AG08395 (cell line): ENCODE results near the gene NFKBIE.

Source experiments
- DNase-seq: peaks from one replicate; pipeline ENCODE4 v3.0.0; 2012; ENCODE audit warnings: mixed read lengths, low spot score

Gene NFKBIE

GRCh38 chr6:44226368-44227147 is 38.8 kb downstream of the NFKBIE start:
- no peak for DNase-seq

GRCh38 chr6:44225579-44226325 is 39.6 kb downstream of the NFKBIE start:
- DNase-seq = no peak

DNA sequence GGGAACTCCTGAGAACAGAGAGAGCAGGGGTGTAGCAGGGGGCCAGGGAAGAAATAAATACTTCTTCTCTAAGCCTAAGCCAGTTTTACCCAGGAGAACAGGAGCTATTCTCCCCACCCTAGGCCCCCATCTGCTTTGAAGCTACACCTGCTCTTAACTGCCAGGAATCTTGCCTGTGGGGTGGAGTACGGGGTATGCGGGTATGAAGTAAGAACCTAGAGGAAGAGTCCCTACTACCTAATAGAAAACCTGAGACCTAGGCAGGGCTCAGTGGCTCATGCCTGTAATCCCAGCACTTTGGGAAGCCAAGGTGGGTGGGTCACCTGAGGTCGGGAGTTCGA is 40.4 kb downstream of the NFKBIE start:
- DNase-seq = no peak

DNA sequence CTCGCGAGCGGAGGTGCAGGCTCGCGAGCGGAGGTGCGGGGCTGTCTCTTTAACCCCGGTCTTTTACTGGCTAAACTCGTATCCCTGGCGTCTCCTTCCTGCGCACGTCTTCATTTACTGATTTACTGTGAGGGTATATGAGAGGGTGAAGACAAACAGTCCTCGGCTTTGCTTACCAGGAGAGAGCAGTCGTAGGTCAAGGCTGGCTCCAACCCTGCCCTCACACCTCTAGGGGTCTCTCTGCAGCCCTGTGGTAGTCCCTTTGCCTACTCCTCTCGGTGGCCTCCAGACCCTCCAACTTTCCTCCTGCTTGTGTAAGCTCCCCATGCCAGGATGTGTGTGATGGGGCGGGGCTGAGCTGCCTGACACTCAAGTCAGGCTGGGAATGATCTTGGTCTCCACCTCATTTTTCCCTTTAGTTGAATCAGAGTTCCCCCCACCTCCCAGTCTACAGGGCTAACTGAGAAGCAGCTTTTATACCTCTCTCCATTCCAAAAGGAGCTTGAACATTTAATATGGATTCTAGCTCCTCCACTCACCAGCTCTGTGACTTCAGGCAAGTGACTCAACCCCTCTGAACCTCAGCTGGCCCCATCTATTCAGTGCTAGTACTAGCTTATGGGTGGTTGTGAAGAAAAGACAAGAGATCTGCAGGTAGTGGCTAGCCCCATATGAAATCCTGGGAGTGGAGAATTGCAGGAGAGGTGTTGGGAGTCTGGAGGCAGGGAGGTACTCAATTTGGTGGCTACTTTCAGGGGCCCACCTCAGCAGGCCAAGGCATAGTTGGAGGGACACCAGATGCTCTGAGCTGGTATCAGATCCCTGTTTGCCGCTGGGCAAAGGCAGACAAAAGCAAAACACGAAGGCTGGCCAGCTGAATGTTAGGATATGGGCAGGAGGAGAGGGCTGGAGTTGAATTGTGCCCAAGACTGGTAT is 41.1 kb downstream of the NFKBIE start:
- DNase-seq = no peak

DNA sequence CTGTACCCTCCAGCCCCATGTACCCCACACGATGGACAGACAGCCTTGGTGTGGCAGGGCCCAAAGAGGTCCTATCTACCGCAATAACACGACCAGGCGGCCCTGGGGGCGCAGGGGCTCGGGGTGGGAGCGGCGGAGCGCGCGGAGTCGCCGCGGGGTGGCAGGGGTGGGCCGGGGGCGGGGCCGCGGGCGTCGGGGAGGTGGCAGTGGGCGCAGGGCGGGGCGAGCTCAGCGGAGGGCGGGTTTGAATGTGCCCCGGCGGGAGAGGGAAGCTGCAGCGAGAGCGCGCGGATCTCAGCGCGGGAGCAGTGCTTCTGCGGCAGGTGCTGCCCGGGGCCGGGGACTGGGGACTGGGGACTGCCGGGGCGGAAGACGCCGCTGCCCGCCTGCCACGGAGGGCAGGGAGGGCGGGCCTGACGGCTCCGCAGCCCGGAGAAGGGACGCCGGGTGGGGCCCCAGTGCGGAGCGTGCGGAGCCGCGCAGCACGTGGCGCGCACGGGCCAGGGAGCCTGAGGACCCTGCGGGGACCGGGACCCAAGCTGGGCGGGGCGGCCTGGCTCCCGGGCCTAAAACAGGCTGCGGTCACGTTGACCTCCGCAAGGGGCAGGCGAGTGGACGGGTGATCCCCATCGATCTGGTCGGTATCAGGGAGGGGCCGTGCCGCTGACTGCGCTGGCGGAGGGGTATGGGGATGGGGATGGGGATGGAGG is 41.9 kb downstream of the NFKBIE start, which contains the start of gene SLC29A1:
SLC29A1 (plus strand) TSS at position 277 of the 710 bp plus-strand sequence. CDS start 3,719 bp downstream, outside the sequence.
- peak; percentile 83 for DNase-seq

- no peak for DNase-seq
These were observed 42.6 kb downstream of the NFKBIE start for GRCh38 chr6:44222486-44223318.

GRCh38 chr6:44221961-44222335 is 43.4 kb downstream of the NFKBIE start:
- DNase-seq = no peak

DNA sequence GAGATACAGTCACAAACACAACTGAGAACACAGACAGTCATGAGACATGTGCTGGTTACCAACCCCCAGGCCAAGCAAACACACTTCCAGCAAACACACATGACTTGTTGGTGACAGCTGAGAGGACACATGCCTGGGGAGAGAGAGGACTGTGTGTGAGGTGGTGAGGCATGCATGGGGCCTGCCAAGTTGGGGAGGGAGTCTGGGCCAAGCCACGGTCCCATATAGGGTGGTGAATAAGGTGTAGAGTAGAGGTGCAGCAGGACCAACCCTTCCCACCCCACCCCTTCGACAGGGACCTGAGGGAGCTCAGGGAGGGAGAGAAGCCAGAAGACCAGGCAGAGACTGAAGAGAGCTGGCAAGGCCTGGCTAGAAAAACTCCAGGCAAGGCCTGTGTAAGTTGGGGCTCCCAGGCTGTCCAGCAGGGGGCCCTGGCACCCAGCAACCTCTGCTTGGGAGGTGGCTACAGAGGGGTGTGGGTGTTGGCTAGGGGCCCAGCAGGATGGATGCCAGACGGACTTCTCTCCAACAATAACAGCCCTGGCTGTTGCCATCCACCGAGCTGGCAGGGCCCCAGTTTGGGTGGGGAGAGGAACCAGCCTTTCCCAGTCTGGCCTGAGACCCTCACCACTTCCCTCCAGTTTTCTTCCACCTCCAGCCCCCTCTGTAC is 43.9 kb downstream of the NFKBIE start:
- DNase-seq = peak; percentile 75

- no peak for DNase-seq
These were observed 44.4 kb downstream of the NFKBIE start for GRCh38 chr6:44220913-44221290.

DNA sequence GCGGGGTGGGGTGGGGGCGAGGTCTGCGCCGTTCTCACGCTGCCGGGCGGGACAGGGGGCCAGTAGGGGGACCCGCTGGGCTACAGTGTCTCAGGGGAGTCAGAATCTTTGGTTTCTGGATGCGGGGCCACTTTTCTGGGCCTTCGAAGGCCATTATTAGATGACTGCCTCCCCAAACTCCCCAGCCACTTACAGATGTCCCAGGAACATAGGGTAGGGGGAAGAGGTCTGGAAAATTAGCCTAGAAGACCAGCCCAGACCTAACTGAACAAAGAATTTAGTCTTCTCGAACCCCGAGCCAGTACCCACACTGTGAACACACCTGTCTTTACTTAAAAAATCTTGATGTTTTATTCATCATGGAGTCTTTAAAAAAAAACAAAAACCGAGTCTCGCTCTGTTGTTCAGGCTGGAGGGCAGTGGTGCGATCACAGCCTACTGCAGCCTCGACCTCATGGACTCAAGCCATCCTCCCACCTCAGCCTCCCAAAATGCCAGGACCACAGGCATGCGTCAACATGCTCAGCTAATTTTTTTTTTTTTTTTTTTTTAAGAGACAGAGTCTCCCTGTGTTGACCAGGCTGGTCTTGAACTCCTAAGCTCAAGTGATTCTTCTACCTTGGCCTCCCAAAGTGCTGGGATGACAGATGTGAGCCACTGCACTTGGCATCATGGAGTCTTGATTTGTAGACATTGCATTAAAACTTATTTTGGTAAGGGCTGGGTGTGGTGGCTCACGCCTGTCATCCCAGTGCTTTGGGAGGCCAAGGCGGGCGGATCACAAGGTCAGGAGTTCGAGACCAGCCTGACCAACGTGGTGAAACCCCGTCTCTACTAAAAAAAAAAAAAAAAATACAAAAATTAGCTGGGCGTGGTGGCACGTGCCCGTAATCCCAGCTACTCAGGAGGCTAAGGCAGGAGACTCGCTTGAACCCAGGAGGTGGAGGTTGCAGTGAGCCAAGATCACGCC is 45.3 kb downstream of the NFKBIE start:
- DNase-seq = no peak

- peak; percentile 41 for DNase-seq
These were observed 46.1 kb downstream of the NFKBIE start for GRCh38 chr6:44219053-44219814.

GRCh38 chr6:44217332-44218143 is 47.8 kb downstream of the NFKBIE start:
- no peak for DNase-seq

DNA sequence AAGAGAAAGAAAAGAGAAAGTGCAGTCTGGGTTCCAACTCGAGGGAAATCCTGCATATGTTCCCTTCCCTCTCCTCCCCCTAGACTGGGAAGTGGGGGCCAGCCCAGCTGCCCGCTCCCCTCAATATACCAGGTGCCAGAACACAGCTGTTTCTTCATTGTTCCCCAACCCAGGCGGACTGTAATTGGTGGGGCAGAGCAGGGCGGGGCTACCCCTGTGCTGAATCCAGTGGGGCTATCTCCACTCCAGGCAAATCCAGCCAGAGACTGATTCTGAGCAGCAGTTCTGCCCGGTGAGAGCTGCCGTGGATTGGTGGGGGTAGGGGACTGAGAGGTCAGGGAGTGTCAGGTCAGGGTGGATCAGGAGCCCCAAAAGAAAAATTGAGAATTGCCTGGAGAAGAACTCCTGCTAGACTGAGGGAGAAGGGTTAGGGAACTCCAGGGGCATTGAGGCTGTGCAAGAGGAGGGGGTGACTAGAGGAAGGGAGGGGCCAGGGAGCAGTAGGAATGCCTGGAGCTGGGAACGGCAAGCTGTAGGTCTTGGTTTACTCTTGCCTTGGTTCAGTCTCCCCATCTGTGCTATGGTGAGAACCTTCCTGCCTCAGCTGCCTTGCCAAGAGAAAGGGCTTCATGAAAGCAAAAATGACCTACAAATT is 48.5 kb downstream of the NFKBIE start, which contains the start of gene MYMX:
MYMX (plus strand) TSS at position 250 of the 655 bp plus-strand sequence. CDS start 546 bp downstream, outside the sequence.
- DNase-seq = no peak

GRCh38 chr6:44214307-44214706 is 51.0 kb downstream of the NFKBIE start:
- no peak for DNase-seq

DNA sequence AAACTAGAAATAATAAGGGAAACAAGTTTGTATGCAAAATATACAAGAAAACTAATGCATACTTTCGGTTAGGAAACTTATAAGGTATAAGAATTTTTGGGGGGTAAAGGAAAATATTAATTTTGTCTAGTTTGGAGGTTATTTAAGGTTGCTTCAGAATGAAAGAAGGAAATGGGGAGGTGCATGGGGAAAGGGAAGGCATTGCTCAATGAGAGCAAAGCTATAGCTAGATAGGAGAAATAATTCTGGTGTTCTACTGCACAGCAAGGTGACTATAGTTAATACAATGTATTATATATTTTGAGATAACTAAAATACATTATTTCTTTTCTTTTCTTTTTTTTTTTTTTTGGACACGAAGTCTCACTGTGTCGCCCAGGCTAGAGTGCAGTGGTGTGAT is 54.1 kb downstream of the NFKBIE start:
- DNase-seq = no peak
